ENCODE data around the gene HELZ. TPM values are rescaled to one million over a fixed set of nuclear protein-coding genes. Genes with fewer than 3 reads are reported as not detected.
"Not testable (repeated sequence)": the region's sequence is repeated elsewhere in the genome, so short reads cannot be mapped to it uniquely, and the experiment has no call there.

HELZ gene
- total and polyA plus RNA-seq, 2 of the 8 experiments (the other 6 are each of a cell fraction or from before 2014, with no cell fraction given), result 10.0 to 48.7 TPM

DNA sequence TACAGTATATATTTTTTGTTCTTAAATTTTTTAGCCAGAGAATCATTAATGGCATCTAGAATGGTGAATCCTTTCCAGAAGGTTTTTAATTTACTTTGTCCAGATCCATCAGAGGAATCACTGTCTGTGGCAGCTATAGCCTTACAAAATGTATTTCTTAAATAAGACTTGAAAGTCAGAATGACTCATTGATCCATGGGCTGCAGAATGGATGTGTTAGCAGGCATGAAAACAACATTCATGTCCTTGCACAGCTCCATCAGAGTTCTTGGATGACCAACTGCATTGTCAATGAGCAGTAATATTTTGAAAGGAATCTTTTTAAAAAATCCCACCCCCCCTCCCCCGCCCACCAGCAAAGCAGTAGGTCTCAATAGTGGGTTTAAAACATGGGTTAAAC, 149.2 kb downstream of the HELZ start (continued):
- TF ChIP-seq, protein P1, sequence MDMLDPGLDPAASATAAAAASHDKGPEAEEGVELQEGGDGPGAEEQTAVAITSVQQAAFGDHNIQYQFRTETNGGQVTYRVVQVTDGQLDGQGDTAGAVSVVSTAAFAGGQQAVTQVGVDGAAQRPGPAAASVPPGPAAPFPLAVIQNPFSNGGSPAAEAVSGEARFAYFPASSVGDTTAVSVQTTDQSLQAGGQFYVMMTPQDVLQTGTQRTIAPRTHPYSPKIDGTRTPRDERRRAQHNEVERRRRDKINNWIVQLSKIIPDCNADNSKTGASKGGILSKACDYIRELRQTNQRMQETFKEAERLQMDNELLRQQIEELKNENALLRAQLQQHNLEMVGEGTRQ (IDR thresholded peaks at IDR 0.05; ENCODE audit: low read length), result no peak
- no peak for TF ChIP-seq SP1 (IDR thresholded peaks at IDR 0.05; ENCODE audit: low read depth, low read length)

GRCh38 chr17:67095291-67095690, 149.7 kb downstream of the HELZ start:
- H3K18ac ChIP-seq (ENCODE audit: extremely low read depth, low read length); H2AK5ac ChIP-seq (ENCODE audit: low read depth, low read length); H3K27me3 ChIP-seq (replicated peaks in 1 of 4; ENCODE audit: control insufficient read depth in 3 of 4, extremely low read depth in 1 of 4, insufficient read depth in 3 of 4, low read length in 3 of 4); H3K9me3 ChIP-seq (ENCODE audit: insufficient read depth in 2 of 2, low read depth in 1 of 2, low read length in 1 of 2); H2BK120ac ChIP-seq (replicated peaks; ENCODE audit: low read depth, low read length); H3K4me1 ChIP-seq (replicated peaks in 1 of 4; ENCODE audit: control insufficient read depth in 3 of 4, insufficient read depth in 4 of 4, low read length in 3 of 4); H3K23me2 ChIP-seq (ENCODE audit: low read depth, low read length); CTCF ChIA-PET (ENCODE audit: partially characterized antibody); POLR2A ChIA-PET (ENCODE audit: partially characterized antibody); H2BK15ac ChIP-seq (ENCODE audit: low read length); H3K9ac ChIP-seq (replicated peaks in 1 of 4; ENCODE audit: extremely low read depth in 1 of 4, low read depth in 3 of 4, low read length in 3 of 4); DNase-seq (ENCODE audit: low read depth in 1 of 2, low spot score in 2 of 2); H3K23ac ChIP-seq (ENCODE audit: insufficient read length); H3K79me2 ChIP-seq (ENCODE audit: control insufficient read depth in 1 of 2, insufficient read depth in 2 of 2, low read length in 2 of 2); H3K56ac ChIP-seq (replicated peaks; ENCODE audit: insufficient read length, low read depth, low read length); H2BK20ac ChIP-seq (ENCODE audit: low read length); H3K27ac ChIP-seq (ENCODE audit: low read depth, low read length); H3K4me2 ChIP-seq (ENCODE audit: insufficient read depth in 1 of 2, low read depth in 2 of 2, low read length in 2 of 2); H4K8ac ChIP-seq (ENCODE audit: extremely low read depth, insufficient read depth, low read length); H3K14ac ChIP-seq (ENCODE audit: insufficient read length); H3K4me3 ChIP-seq (ENCODE audit: extremely low read depth in 1 of 4, insufficient read depth in 2 of 4, low read depth in 3 of 4, low read length in 4 of 4); H2BK12ac ChIP-seq (ENCODE audit: low read depth, low read length); H3K79me1 ChIP-seq (ENCODE audit: low read depth, low read length); H3K4ac ChIP-seq (replicated peaks; ENCODE audit: insufficient read length, low read depth, low read length); H2BK5ac ChIP-seq (ENCODE audit: low read depth, low read length); H4K20me1 ChIP-seq (replicated peaks in 1 of 2; ENCODE audit: control insufficient read depth in 1 of 2, insufficient read depth in 2 of 2, low read length in 2 of 2); H2AFZ ChIP-seq (ENCODE audit: low read length); FAIRE-seq; H4K5ac ChIP-seq (ENCODE audit: insufficient read length, low read depth, low read length); H3K36me3 ChIP-seq (ENCODE audit: control insufficient read depth in 2 of 4, insufficient read depth in 4 of 4, low read length in 3 of 4); H4K91ac ChIP-seq (replicated peaks; ENCODE audit: insufficient read length, low read length): not testable (repeated sequence)
- WGBS, 2 experiments (ENCODE audit: extremely low coverage in 1 of 2, insufficient coverage in 1 of 2, insufficient read length in 1 of 2, insufficient replicate concordance in 2 of 2, low coverage in 1 of 2, low lambda C conversion rate in 2 of 2, missing lambda C conversion rate in 1 of 2), result 92% methylated on average over 1 of the region's 1 CpG; no CpG with 5 or more reads in 1 of the 2 experiments
